ENCODE results near the gene DGKZ. TPM values are rescaled to one million over a fixed set of nuclear protein-coding genes. Genes with fewer than 3 reads are reported as not detected.
A peak's percentile ranks its signal among the peaks of the same experiment; 100 is the strongest.

The DGKZ gene
- total RNA-seq, 2 experiments from 2014 or later: 159 to 166 TPM

- Mint-ChIP-seq H3K4me1 (ENCODE audit: low read depth) (peaks cover 26% of the 10 kb centered on the region), H3K4me3 (no peak overlapping the region), H3K27ac (no peak overlapping the region), H3K27me3 (peaks cover 70% of the 10 kb centered on the region), H3K9me3 (no peaks in the 10 kb centered on the region), H3K36me3 (ENCODE audit: low read depth) (no peaks in the 10 kb centered on the region)
- Histone ChIP-seq H3K4me3 (ENCODE audit: low read length) (no peak overlapping the region), H3K9me3 (ENCODE audit: control insufficient read depth in 1 of 2, insufficient read depth in 1 of 2, low read length in 2 of 2) (peaks cover 0 to 50% of the 10 kb centered on the region in 2 experiments), H3K27ac (ENCODE audit: low read depth in 1 of 2, low read length in 2 of 2) (no peak overlapping the region), H3K27me3 (ENCODE audit: control insufficient read depth in 1 of 2, insufficient read depth in 2 of 2, low read length in 2 of 2) (peaks cover 73% of the 10 kb centered on the region in 2 experiments), H3K36me3 (ENCODE audit: insufficient read depth, low read length) (no peaks in the 10 kb centered on the region), H3K4me1 (ENCODE audit: insufficient read depth, low read length) (peaks cover 46% of the 10 kb centered on the region)
- ATAC-seq (ENCODE audit: poor library complexity) (no peak), DNase-seq (peak in 1 of 14 experiments; percentile 31)
- ChIA-PET CTCF (no interaction called here), POLR2A (no interaction called here)
- TF ChIP-seq, protein P1, sequence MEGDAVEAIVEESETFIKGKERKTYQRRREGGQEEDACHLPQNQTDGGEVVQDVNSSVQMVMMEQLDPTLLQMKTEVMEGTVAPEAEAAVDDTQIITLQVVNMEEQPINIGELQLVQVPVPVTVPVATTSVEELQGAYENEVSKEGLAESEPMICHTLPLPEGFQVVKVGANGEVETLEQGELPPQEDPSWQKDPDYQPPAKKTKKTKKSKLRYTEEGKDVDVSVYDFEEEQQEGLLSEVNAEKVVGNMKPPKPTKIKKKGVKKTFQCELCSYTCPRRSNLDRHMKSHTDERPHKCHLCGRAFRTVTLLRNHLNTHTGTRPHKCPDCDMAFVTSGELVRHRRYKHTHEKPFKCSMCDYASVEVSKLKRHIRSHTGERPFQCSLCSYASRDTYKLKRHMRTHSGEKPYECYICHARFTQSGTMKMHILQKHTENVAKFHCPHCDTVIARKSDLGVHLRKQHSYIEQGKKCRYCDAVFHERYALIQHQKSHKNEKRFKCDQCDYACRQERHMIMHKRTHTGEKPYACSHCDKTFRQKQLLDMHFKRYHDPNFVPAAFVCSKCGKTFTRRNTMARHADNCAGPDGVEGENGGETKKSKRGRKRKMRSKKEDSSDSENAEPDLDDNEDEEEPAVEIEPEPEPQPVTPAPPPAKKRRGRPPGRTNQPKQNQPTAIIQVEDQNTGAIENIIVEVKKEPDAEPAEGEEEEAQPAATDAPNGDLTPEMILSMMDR (IDR thresholded peaks at IDR 0.05): no peak
- intact Hi-C loops (cut with DNase I, micrococcal nuclease): no loop called here
Measured at GRCh38 chr11:46386674-46387073, 39.4 kb downstream of the DGKZ start.

DNA sequence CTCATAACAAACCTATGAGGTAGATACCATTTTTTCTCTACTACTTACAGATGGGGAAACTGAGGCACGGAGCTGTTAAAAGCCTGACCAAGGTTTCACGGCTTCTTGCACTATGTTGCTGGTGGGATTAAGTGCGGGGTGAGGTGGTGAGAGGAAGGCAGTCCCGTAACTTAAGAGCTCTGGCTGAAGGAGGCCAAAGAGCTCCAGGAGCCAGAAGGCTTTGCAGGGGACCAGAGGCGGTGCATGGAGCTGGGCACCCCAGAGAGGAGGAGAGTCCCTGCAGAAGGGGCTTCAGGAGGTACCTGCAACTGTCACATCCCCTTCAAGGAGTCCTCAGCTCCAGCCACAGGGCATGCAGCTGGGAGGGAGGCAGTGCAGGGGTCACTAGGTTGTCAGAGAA, 40.2 kb downstream of the DGKZ start:
- Histone ChIP-seq H3K9me3 (ENCODE audit: control insufficient read depth in 1 of 2, insufficient read depth in 1 of 2, low read length in 2 of 2) (peaks cover 0 to 46% of the 10 kb centered on the region in 2 experiments), H3K4me1 (ENCODE audit: insufficient read depth, low read length) (peaks cover 45% of the 10 kb centered on the region), H3K27me3 (ENCODE audit: control insufficient read depth in 1 of 2, insufficient read depth in 2 of 2, low read length in 2 of 2) (peaks cover 68 to 72% of the 10 kb centered on the region in 2 experiments), H3K4me3 (ENCODE audit: low read length) (no peak overlapping the region), H3K27ac (ENCODE audit: low read depth in 1 of 2, low read length in 2 of 2) (no peak overlapping the region), H3K36me3 (ENCODE audit: insufficient read depth, low read length) (no peaks in the 10 kb centered on the region)
- TF ChIP-seq, protein P1 (IDR thresholded peaks at IDR 0.05): no peak
- ChIA-PET CTCF (interaction anchor here (2.1 kb wide), 1 partner anchor 40 kb away, joined by 7 read pairs; the partner anchor contains the start of gene DGKZ), POLR2A (interaction anchor here (0.6 kb wide), 1 partner anchor 527 kb away, joined by 3 read pairs; no protein-coding TSS in a partner anchor)
- peaks cover 22% of the 10 kb centered on the region for H3K4me1 Mint-ChIP-seq (ENCODE audit: low read depth)
- ATAC-seq (ENCODE audit: poor library complexity) (no peak), DNase-seq (no peak)
- intact Hi-C loops (cut with DNase I, micrococcal nuclease): no loop called here
- no peaks in the 10 kb centered on the region for H3K9me3 Mint-ChIP-seq
- H3K36me3 Mint-ChIP-seq (ENCODE audit: low read depth): no peaks in the 10 kb centered on the region
- H3K4me3 Mint-ChIP-seq: no peak overlapping the region
- peaks cover 66% of the 10 kb centered on the region for H3K27me3 Mint-ChIP-seq
- H3K27ac Mint-ChIP-seq: no peak overlapping the region

- Mint-ChIP-seq H3K9me3 (no peaks in the 10 kb centered on the region), H3K36me3 (ENCODE audit: low read depth) (no peaks in the 10 kb centered on the region), H3K4me3 (peak overlapping the region; percentile 54), H3K27ac (no peak overlapping the region), H3K27me3 (peaks cover 72% of the 10 kb centered on the region), H3K4me1 (ENCODE audit: low read depth) (peaks cover 28% of the 10 kb centered on the region)
- Histone ChIP-seq H3K36me3 (ENCODE audit: insufficient read depth, low read length) (no peaks in the 10 kb centered on the region), H3K4me3 (ENCODE audit: low read length) (no peak overlapping the region), H3K9me3 (ENCODE audit: control insufficient read depth in 1 of 2, insufficient read depth in 1 of 2, low read length in 2 of 2) (peaks cover 0 to 46% of the 10 kb centered on the region in 2 experiments), H3K27me3 (ENCODE audit: control insufficient read depth in 1 of 2, insufficient read depth in 2 of 2, low read length in 2 of 2) (peaks cover 66 to 71% of the 10 kb centered on the region in 2 experiments), H3K4me1 (ENCODE audit: insufficient read depth, low read length) (peaks cover 45% of the 10 kb centered on the region), H3K27ac (ENCODE audit: low read depth in 1 of 2, low read length in 2 of 2) (no peak overlapping the region)
- intact Hi-C loops (cut with DNase I, micrococcal nuclease): no loop called here
- DNase-seq (peak in 1 of 14 experiments; percentile 33), ATAC-seq (ENCODE audit: poor library complexity) (peak; percentile 7)
- TF ChIP-seq, protein P1 (IDR thresholded peaks at IDR 0.05): no peak
- POLR2A ChIA-PET: interaction anchor here (0.6 kb wide), 1 partner anchor 528 kb away, joined by 3 read pairs; no protein-coding TSS in a partner anchor
- CTCF ChIA-PET: interaction anchor here (2.1 kb wide), 1 partner anchor 41 kb away, joined by 7 read pairs; the partner anchor contains the start of gene DGKZ
Measured at GRCh38 chr11:46387919-46388618, 40.8 kb downstream of the DGKZ start.
